Neutrophil (primary cell): ENCODE results near the gene EDEM2.
"Not testable (repeated sequence)": the region's sequence is repeated elsewhere in the genome, so short reads cannot be mapped to it uniquely, and the experiment has no call there.

Experiments used
- H3K27ac ChIP-seq: fragments of 200-600 bp; sonication (generic); 2 replicates; pipeline ENCODE4 v1.5.1; 2016; ENCODE audit warnings: mild to moderate bottlenecking, moderate library complexity
- H3K27me3 ChIP-seq: fragments of 200-600 bp; sonication (generic); 2 replicates; pipeline ENCODE4 v1.6.0; 2016; ENCODE audit warnings: mild to moderate bottlenecking
- H3K36me3 ChIP-seq: fragments of 200-600 bp; sonication (generic); 2 replicates; pipeline ENCODE4 v1.5.1; 2017
- H3K4me1 ChIP-seq, 2 experiments: fragments of 200-600 bp in 1 of 2; sonication (generic) in 1 of 2; 1 replicate in 1 of 2; 2 replicates in 1 of 2; pipeline versions ENCODE4 v1.5.1 to v1.6.1; 2013 to 2016; ENCODE audit warnings: low read depth in 1 of 2, low read length in 1 of 2, mild to moderate bottlenecking in 1 of 2, moderate library complexity in 1 of 2; ENCODE audit not compliant: control insufficient read depth in 1 of 2, insufficient read depth in 1 of 2
- H3K4me3 ChIP-seq, 2 experiments: fragments of 200-600 bp in 1 of 2; sonication (generic) in 1 of 2; 1 replicate in 1 of 2; 2 replicates in 1 of 2; pipeline ENCODE4 v1.5.1; 2013 to 2016; ENCODE audit warnings: low read depth in 1 of 2, low read length in 1 of 2, mild to moderate bottlenecking in 1 of 2, moderate library complexity in 1 of 2
- H3K9me3 ChIP-seq: fragments of 200-600 bp; sonication (generic); 2 replicates; pipeline ENCODE4 v1.5.1; 2016
- TF ChIP-seq, protein P1 (sequence below): fragments of 200-600 bp; sonication (generic); IDR thresholded peaks from 2 replicates; pipeline ENCODE4 v1.5.1; 2016; ENCODE audit warnings: antibody characterized with exemption

Gene EDEM2

DNA sequence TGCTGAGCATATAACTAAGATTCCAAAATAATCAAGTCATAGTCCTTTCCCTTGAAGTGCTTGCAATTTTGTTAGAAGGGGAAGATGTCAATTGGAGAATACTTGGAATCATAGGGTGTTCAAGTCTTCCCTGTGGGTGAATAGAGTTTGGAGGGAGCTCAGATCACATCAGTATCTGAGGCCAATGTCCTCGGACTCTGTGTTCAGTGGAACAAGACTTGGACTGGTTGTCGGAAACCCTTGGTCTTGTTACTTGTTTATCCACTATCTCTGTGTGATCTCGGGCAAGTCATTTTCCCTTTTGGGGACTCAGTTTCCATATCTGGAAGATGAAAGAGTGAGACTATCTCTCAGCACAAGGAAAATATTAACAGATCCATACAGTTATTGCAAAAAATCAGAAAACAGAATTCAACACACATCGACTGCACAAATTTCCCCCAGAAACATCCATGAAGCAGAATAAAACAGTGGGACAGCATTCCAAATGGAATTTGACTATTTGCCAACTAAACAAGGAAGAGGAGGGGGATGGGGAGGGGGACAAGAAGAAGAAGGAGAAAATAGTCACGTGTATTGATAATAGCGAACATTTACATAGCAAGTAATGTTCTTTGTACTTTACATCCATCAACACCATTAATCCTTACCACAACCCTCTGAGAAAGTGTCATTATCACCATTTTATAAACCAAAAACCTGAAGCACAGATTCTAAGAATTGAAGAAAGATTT is 3.9 kb upstream of the EDEM2 start:
- Histone ChIP-seq H3K9me3 (no peaks in the 10 kb centered on the region), H3K4me3 (no peak overlapping the region), H3K36me3 (no peaks in the 10 kb centered on the region), H3K4me1 (peaks cover 18 to 20% of the 10 kb centered on the region in 2 experiments), H3K27me3 (no peaks in the 10 kb centered on the region), H3K27ac (no peak overlapping the region)
- TF ChIP-seq, protein P1, sequence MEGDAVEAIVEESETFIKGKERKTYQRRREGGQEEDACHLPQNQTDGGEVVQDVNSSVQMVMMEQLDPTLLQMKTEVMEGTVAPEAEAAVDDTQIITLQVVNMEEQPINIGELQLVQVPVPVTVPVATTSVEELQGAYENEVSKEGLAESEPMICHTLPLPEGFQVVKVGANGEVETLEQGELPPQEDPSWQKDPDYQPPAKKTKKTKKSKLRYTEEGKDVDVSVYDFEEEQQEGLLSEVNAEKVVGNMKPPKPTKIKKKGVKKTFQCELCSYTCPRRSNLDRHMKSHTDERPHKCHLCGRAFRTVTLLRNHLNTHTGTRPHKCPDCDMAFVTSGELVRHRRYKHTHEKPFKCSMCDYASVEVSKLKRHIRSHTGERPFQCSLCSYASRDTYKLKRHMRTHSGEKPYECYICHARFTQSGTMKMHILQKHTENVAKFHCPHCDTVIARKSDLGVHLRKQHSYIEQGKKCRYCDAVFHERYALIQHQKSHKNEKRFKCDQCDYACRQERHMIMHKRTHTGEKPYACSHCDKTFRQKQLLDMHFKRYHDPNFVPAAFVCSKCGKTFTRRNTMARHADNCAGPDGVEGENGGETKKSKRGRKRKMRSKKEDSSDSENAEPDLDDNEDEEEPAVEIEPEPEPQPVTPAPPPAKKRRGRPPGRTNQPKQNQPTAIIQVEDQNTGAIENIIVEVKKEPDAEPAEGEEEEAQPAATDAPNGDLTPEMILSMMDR: no peak

DNA sequence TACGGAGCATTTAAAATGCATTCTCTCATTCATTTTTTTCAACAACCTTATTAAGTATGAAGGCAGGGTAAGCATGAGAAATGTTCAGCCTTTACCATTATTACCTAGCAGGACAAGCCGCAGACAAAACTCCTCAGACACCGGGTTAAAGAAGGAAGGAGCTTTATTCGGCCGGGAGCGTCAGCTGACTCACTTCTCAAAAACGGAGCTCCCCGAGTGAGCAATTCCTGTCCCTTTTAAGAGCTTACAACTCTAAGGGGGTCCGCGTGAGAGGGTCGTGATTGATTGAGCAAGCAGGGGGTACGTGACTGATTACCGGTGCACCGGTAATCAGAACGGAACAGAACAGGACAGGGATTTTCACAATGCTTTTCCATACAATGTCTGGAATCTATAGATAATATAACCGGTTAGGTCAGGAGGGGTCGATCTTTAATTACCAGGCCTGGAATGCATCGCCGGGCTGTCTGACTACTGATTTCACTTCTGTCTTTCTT is 487 bp upstream of the EDEM2 start:
- not testable (repeated sequence) for H3K27me3 ChIP-seq, H3K36me3 ChIP-seq, H3K9me3 ChIP-seq
- Histone ChIP-seq H3K4me1 (peaks cover 40 to 42% of the 10 kb centered on the region in 2 experiments), H3K27ac (peak overlapping the region; percentile 90), H3K4me3 (peak overlapping the region; percentile 78 to 97)

DNA sequence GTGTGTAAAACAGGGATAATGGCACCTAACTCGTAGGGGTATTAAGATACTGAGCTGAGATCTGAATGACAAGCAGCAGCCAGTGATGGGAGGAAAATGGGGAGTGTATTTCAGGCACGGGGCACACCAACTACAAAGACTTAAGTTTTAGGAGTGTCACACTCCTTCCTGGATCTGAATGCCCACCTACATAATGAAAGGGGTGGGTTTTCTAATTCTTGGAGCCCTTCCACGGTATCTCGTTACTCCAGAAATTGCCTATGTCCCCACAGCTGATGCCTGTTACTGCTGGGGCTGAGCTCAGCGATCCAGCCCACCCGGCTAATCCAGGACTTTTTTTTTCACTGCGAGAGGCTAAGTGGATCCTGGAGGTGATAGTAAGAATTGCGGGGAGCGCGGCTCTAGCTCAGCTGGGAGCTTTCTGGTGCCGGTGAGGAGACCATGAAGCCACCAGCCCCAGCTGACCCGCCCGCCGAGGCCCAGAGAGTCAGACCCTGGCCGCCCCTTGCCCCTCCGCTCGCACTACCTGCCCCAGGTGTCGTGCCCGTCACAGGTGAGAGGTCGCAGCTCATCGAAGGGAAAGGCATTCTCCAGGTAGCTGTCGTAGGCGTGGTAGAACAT is 727 bp downstream of the EDEM2 start:
- Histone ChIP-seq H3K36me3 (peaks cover 22% of the 10 kb centered on the region), H3K9me3 (no peaks in the 10 kb centered on the region), H3K27me3 (no peaks in the 10 kb centered on the region), H3K4me1 (peaks cover 40 to 42% of the 10 kb centered on the region in 2 experiments), H3K27ac (peak overlapping the region; percentile 90), H3K4me3 (peak overlapping the region; percentile 78 to 97)
- TF ChIP-seq, protein P1: no peak

DNA sequence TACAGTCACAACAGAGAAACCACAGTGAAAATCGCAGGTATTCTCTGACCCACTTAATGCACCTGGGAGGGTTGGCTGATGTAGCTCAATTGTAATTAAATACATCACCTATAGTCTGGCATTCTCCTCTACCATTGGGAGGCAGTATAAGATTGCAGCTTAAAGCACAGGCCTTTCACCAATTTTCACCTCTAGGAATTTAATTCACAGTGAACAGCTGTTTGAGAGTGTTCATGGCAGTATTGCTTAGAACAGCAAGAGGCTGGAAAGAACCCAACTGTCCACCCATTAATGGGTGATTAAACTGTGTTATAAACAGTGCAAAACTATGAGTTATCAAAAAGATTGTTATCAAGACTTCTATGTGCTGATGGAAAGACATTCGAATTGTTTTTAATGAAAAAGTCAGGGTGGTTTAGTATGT is 2.0 kb downstream of the EDEM2 start:
- Histone ChIP-seq H3K4me3 (peak overlapping the region; percentile 29 to 97), H3K4me1 (peaks cover 40 to 42% of the 10 kb centered on the region in 2 experiments), H3K9me3 (no peaks in the 10 kb centered on the region), H3K27ac (peak overlapping the region; percentile 90), H3K27me3 (no peaks in the 10 kb centered on the region), H3K36me3 (peaks cover 32% of the 10 kb centered on the region)
- TF ChIP-seq, protein P1: no peak

DNA sequence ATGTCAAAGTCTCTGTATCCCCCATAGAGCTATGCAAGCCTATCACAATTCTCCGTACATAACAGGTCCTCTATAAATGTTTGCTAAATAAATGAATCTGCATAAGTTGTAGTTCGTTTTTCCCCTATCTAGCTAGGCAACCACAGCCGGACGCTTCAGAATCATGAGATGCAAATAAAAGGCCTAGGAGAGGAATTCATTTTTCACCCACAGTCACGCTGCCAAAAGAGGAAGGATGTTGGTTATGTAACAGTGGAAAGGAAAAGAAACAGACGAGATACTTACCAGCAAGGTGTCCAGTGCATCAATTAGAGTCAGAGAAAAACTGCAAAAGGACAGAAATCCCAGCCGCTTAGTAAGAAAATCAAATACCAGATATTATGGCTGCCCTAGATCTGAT is 2.4 kb downstream of the EDEM2 start:
- Histone ChIP-seq H3K4me1 (peaks cover 40 to 42% of the 10 kb centered on the region in 2 experiments), H3K27me3 (no peaks in the 10 kb centered on the region), H3K36me3 (peaks cover 37% of the 10 kb centered on the region), H3K4me3 (peak overlapping the region; percentile 29 to 97), H3K9me3 (no peaks in the 10 kb centered on the region), H3K27ac (peak overlapping the region; percentile 90)
- TF ChIP-seq, protein P1: no peak
